Tibial nerve (tissue), 4 donors: ENCODE data around the gene FAM107B. TPM values are rescaled to one million over a fixed set of nuclear protein-coding genes. Genes with fewer than 3 reads are reported as not detected.
A peak's percentile ranks its signal among the peaks of the same experiment; 100 is the strongest.
"Not testable (repeated sequence)": the region's sequence is repeated elsewhere in the genome, so short reads cannot be mapped to it uniquely, and the experiment has no call there.

ENCODE experiments used
- DNase-seq, 2 donors: peaks; one replicate each; pipeline ENCODE4 v3.0.0-alpha.2; 2019; ENCODE audit warnings: low spot score in 2 of 2
- H3K27ac ChIP-seq, 4 donors: fragments of 200-600 bp; sonication (generic) in 3 of 4; one replicate each; pipeline ENCODE4 v1.5.1; 2017 to 2019; ENCODE audit warnings: mild to moderate bottlenecking in 1 of 4
- H3K27me3 ChIP-seq, 2 donors: fragments of 200-600 bp; sonication (generic) in 1 of 2; one replicate each; pipeline versions ENCODE4 v1.5.1 to v1.6.0; 2017 to 2019
- H3K36me3 ChIP-seq, 3 donors: fragments of 200-600 bp; sonication (generic); one replicate each; pipeline ENCODE4 v1.5.1; 2018 to 2019
- H3K4me1 ChIP-seq, 4 donors: fragments of 200-600 bp; sonication (generic) in 3 of 4; one replicate each; pipeline ENCODE4 v1.5.1; 2017 to 2019
- H3K4me3 ChIP-seq, 4 donors: fragments of 200-600 bp; sonication (generic) in 3 of 4; one replicate each; pipeline ENCODE4 v1.5.1; 2017 to 2019; ENCODE audit warnings: mild to moderate bottlenecking in 1 of 4, moderate library complexity in 1 of 4
- H3K9me3 ChIP-seq, 4 donors: fragments of 200-600 bp; sonication (generic) in 3 of 4; one replicate each; pipeline ENCODE4 v1.5.1; 2017 to 2019
- CTCF ChIP-seq, 5 experiments: fragments of 200-600 bp in 3 of 5; fragments of 450-650 bp in 2 of 5; sonication (generic) in 3 of 5; IDR thresholded peaks; one replicate each; pipeline ENCODE4 v1.5.1; 2016 to 2019; ENCODE audit warnings: antibody characterized with exemption in 5 of 5, mild to moderate bottlenecking in 3 of 5, moderate library complexity in 2 of 5
- EP300 ChIP-seq, 2 donors: sonication (generic); formaldehyde crosslinking; IDR thresholded peaks; one replicate each; pipeline ENCODE4 v1.6.1; 2017; ENCODE audit warnings: antibody characterized with exemption in 2 of 2, mild to moderate bottlenecking in 1 of 2
- POLR2A ChIP-seq, 2 donors: fragments of 450-650 bp; IDR thresholded peaks; one replicate each; pipeline ENCODE4 v1.6.1; 2017; ENCODE audit warnings: antibody characterized with exemption in 2 of 2, mild to moderate bottlenecking in 2 of 2, moderate library complexity in 2 of 2
- WGBS, 2 donors: methylation state at CpG; one replicate each; pipeline ENCODE4 v1.1.5; 2018; 5-methylcytosine and 5-hydroxymethylcytosine counted together
- total RNA-seq, 4 donors: library from RNA; depleted of rRNA; stranded (reverse); fragments of >200 nt; gene quantifications; one replicate each; pipeline ENCODE4 v1.1.0, GENCODE V29; 2016

The FAM107B gene
- total RNA-seq, 4 donors from 2014 or later = 9.8 to 26.7 (median 16.9) TPM

DNA sequence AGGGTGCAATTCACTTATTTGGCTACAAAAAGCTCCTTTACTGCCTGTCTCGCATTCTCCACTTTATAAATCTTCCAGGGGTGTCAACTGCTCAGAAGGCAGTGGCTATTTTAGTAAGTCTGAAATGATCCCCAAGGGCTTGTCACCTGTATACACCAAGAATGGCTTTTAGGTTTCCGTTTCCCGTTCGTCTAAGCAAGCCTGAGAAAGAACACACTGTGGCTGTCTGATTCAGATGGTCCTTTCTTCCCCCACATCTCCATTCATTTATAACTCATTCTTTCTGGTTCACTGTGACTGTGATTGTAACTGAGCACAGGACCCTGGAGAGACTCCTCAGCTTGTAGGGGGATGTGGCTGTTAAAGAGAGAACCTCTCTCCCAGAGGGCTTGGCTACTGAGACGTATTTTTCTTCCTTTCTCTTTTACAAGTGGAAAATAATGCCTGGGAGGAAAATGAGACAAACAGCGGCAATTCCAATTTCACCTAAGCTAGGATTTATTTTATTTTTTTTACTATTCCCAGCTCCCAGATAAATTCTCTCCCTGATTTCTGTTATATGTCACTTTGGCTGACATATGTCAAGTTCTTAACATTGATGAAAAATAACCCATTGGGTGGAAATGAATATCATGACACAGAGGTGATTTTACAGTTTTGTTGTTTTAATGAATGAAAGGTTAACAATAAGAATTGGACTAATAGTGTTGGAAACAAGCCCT is 129.3 kb downstream of the FAM107B start:
- H3K9me3 ChIP-seq = no peaks in the 10 kb centered on the region
- WGBS, 2 donors = 54 to 73% methylated on average over 6 of the region's 6 CpGs

GRCh38 chr10:14639637-14640036 is 135.1 kb downstream of the FAM107B start:
- Histone ChIP-seq H3K27ac (no peak overlapping the region), H3K27me3 (no peaks in the 10 kb centered on the region), H3K9me3 (no peaks in the 10 kb centered on the region), H3K4me1 (peaks cover 0 to 9% (median 0%) of the 10 kb centered on the region in 4 donors), H3K36me3 (no peaks in the 10 kb centered on the region), H3K4me3 (no peak overlapping the region)
- TF ChIP-seq EP300 (IDR thresholded peaks at IDR 0.05) = no peak
- no peak for TF ChIP-seq CTCF (IDR thresholded peaks at IDR 0.05)
- TF ChIP-seq POLR2A (IDR thresholded peaks at IDR 0.05) = no peak
- DNase-seq = no peak
- 61 to 71% methylated on average over 3 of the region's 3 CpGs for WGBS, 2 donors

More for the DNA sequence above, 129.3 kb downstream of the FAM107B start:
- TF ChIP-seq POLR2A (IDR thresholded peaks at IDR 0.05) (no peak), EP300 (IDR thresholded peaks at IDR 0.05) (no peak), CTCF (IDR thresholded peaks at IDR 0.05) (no peak)
- no peaks in the 10 kb centered on the region for H3K27me3 ChIP-seq
- H3K4me3 ChIP-seq = no peak overlapping the region
- no peak for DNase-seq
- H3K4me1 ChIP-seq = peaks cover 0 to 18% (median 9%) of the 10 kb centered on the region in 4 donors
- H3K27ac ChIP-seq = no peak overlapping the region
- no peaks in the 10 kb centered on the region for H3K36me3 ChIP-seq

DNA sequence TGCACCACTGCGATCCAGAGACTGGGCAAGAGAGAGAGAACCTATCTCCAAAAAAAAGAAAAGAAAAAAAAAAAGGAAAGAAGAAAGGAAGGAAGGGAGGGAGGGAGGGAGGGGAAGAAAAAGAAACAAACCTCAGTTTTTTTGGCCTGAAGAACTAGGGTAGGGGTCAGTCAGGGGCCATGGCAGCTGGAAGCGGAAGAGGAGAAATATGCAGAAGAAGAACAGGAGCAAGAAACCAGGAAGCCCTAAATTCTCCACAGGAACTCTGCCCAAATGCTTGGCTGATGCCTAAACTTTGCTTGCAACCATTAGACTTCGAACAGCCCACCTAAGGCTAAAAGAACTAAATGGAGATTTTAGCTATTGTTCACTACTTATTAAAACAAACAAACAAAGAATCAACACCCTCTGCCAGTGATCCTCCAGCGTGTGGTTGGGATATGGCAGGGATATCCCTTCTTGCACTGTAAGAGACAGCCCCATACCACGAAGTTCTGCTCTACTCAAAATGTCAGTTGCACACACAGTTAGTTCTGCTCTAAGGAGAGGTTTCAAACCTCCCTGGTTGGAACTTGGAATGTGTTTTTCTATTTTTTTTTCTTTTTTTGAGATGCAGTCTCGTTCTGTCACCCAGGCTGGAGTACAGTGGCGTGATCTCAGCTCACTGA is 139.5 kb downstream of the FAM107B start:
- no peak for TF ChIP-seq EP300 (IDR thresholded peaks at IDR 0.05)
- no peak for TF ChIP-seq CTCF (IDR thresholded peaks at IDR 0.05)
- Histone ChIP-seq H3K36me3 (no peaks in the 10 kb centered on the region), H3K4me3 (no peak overlapping the region), H3K27ac (no peak overlapping the region), H3K9me3 (no peaks in the 10 kb centered on the region), H3K27me3 (no peaks in the 10 kb centered on the region), H3K4me1 (peaks cover 0 to 12% (median 0%) of the 10 kb centered on the region in 4 donors)
- 52 to 57% methylated on average over 7 of the region's 7 CpGs for WGBS, 2 donors
- DNase-seq = no peak

DNA sequence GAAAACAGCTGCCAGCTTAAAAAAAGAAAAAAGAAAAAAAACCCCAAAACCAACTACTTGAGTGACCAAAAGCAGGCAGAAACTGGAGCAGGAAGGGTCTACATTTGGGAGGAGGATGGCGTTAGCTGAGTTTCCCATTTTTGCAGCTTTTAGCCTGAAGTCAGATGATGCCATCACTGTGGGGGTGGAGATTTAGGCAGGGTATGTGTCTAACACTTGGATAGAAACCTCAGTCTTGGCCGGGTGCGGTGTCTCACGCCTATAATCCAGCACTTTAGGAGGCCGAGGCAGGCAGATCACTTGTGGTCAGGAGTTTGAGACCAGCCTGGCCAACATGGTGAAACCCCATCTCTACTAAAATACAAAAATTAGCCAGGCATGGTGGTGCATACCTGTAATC is 140.1 kb downstream of the FAM107B start:
- H3K36me3 ChIP-seq, DNase-seq, H3K4me3 ChIP-seq, H3K9me3 ChIP-seq, H3K27me3 ChIP-seq, H3K27ac ChIP-seq: not testable (repeated sequence)
- 73 to 82% methylated on average over 5 of the region's 5 CpGs for WGBS, 2 donors
- H3K4me1 ChIP-seq = peaks cover 0 to 12% (median 0%) of the 10 kb centered on the region in 4 donors

GRCh38 chr10:14625765-14626525 is 148.8 kb downstream of the FAM107B start:
- Histone ChIP-seq H3K4me1 (peaks cover 0 to 7% (median 1%) of the 10 kb centered on the region in 4 donors), H3K27ac (peak overlapping the region in 2 of 4 donors; percentile 46 to 70), H3K4me3 (no peak overlapping the region), H3K36me3 (no peaks in the 10 kb centered on the region), H3K27me3 (no peaks in the 10 kb centered on the region), H3K9me3 (no peaks in the 10 kb centered on the region)
- no peak for DNase-seq
- WGBS, 2 donors = 31 to 38% methylated on average over 10 of the region's 10 CpGs
- TF ChIP-seq CTCF (IDR thresholded peaks at IDR 0.05) (no peak), POLR2A (IDR thresholded peaks at IDR 0.05) (no peak), EP300 (IDR thresholded peaks at IDR 0.05) (no peak)
